T-helper 1 cell (primary cell): Measurements from ENCODE around the gene VRK3.

Experiments
- DNase-seq, 5 donors: peaks; one replicate each; pipeline ENCODE4 v3.0.0-alpha.2; 2012 to 2020

Gene VRK3

GRCh38 chr19:49954092-49954829 lies 70.9 kb downstream of the VRK3 start:
- DNase-seq: no peak

- DNase-seq: no peak
Observed at GRCh38 chr19:49953416-49953815, 71.8 kb downstream of the VRK3 start.

- no peak for DNase-seq
Observed at GRCh38 chr19:49952906-49953305, 72.3 kb downstream of the VRK3 start.

- DNase-seq: no peak
Observed at GRCh38 chr19:49952479-49952836, 72.7 kb downstream of the VRK3 start.

GRCh38 chr19:49951806-49952478 lies 73.2 kb downstream of the VRK3 start:
- DNase-seq: no peak

- no peak for DNase-seq
Observed at GRCh38 chr19:49950956-49951526, 74.1 kb downstream of the VRK3 start.

- DNase-seq: no peak
Observed at GRCh38 chr19:49950590-49950948, 74.6 kb downstream of the VRK3 start.

GRCh38 chr19:49949742-49950589 lies 75.2 kb downstream of the VRK3 start:
- DNase-seq: no peak

GRCh38 chr19:49946415-49946814 lies 78.8 kb downstream of the VRK3 start:
- DNase-seq: no peak

GRCh38 chr19:49944567-49944966 lies 80.6 kb downstream of the VRK3 start:
- peak in 1 of 5 donors; percentile 31 for DNase-seq

GRCh38 chr19:49940482-49940791 lies 84.7 kb downstream of the VRK3 start:
- no peak for DNase-seq

GRCh38 chr19:49939721-49940481 lies 85.3 kb downstream of the VRK3 start:
- no peak for DNase-seq

- no peak for DNase-seq
Observed at GRCh38 chr19:49938662-49939061, 86.5 kb downstream of the VRK3 start.

- peak; percentile 59 to 76 (median 67) for DNase-seq
Observed at GRCh38 chr19:49937750-49938381, 87.3 kb downstream of the VRK3 start.

GRCh38 chr19:49936549-49936948 lies 88.6 kb downstream of the VRK3 start:
- DNase-seq: no peak

- DNase-seq: no peak
Observed at GRCh38 chr19:49933643-49934042, 91.5 kb downstream of the VRK3 start.

- peak in 2 of 5 donors; percentile 15 to 74 for DNase-seq
Observed at GRCh38 chr19:49932731-49933131, 92.4 kb downstream of the VRK3 start.

- DNase-seq: no peak
Observed at GRCh38 chr19:49932041-49932451, 93.1 kb downstream of the VRK3 start.

- no peak for DNase-seq
Observed at GRCh38 chr19:49931293-49932040, 93.7 kb downstream of the VRK3 start.

- DNase-seq: peak in 1 of 5 donors; percentile 21
Observed at GRCh38 chr19:49930483-49931011, 94.6 kb downstream of the VRK3 start.
